OCI-LY3 (cell line): Measurements from ENCODE around the gene RSPH9.

Experiments
- H2AFZ ChIP-seq: fragments of 200-600, 300-600 bp; shearing (Covaris generic); 2 replicates; pipeline ENCODE4 v1.6.0; 2014; ENCODE audit warnings: antibody characterized with exemption, low read depth, low read length
- H3K27ac ChIP-seq: fragments of 200-600, 300-600 bp; sonication (generic); 2 replicates; pipeline ENCODE4 v1.5.1; 2014; ENCODE audit warnings: mild to moderate bottlenecking, low read length, moderate library complexity, mixed read lengths
- H3K27me3 ChIP-seq: fragments of 200-600, 300-600 bp; sonication (generic); 2 replicates; pipeline ENCODE4 v1.6.1; 2014; ENCODE audit warnings: low read depth, low read length, mixed read lengths
- H3K36me3 ChIP-seq: fragments of 200-600, 300-600 bp; sonication (generic); replicated peaks from 2 replicates; pipeline ENCODE3; 2014; ENCODE audit warnings: low read depth, low read length, mixed read lengths
- H3K4me1 ChIP-seq: fragments of 300-600, 200-600 bp; sonication (generic); 2 replicates; pipeline ENCODE4 v1.6.1; 2014; ENCODE audit warnings: low read length, mixed read lengths
- H3K4me2 ChIP-seq: fragments of 200-600, 300-600 bp; sonication (generic); 2 replicates; pipeline ENCODE4 v1.6.1; 2014; ENCODE audit warnings: low read length, mixed read lengths
- H3K4me3 ChIP-seq: fragments of 300-600, 200-600 bp; sonication (generic); 2 replicates; pipeline ENCODE4 v1.5.1; 2014; ENCODE audit warnings: antibody characterized with exemption, mild to moderate bottlenecking, low read length, moderate library complexity
- H3K79me2 ChIP-seq: fragments of 300-600, 200-600 bp; shearing (Covaris generic); 2 replicates; pipeline ENCODE4 v1.6.1; 2014; ENCODE audit warnings: mild to moderate bottlenecking, low read length, mixed read lengths
- H3K9ac ChIP-seq: fragments of 300-600, 200-600 bp; shearing (Covaris generic); 2 replicates; pipeline ENCODE4 v1.6.0; 2014; ENCODE audit warnings: mild to moderate bottlenecking, low read length, moderate library complexity
- H3K9me3 ChIP-seq: fragments of 200-600, 300-600 bp; shearing (Covaris generic); 2 replicates; pipeline ENCODE4 v1.6.1; 2014; ENCODE audit warnings: low read length, mixed read lengths; ENCODE audit not compliant: insufficient read depth
- H4K20me1 ChIP-seq: fragments of 200-600, 300-600 bp; sonication (generic); 2 replicates; pipeline ENCODE4 v1.6.1; 2016; ENCODE audit warnings: low read length, mixed read lengths; ENCODE audit not compliant: insufficient read depth
- EZH2phosphoT487 ChIP-seq: fragments of 200-600 bp; shearing (Covaris generic); IDR thresholded peaks from 2 replicates; pipeline ENCODE4 v1.6.1; 2018; ENCODE audit warnings: antibody characterized with exemption, mixed run types, low read depth
- TF ChIP-seq, protein P1 (sequence below): fragments of 200-600, 300-600 bp; sonication (generic); IDR thresholded peaks from 2 replicates; pipeline ENCODE4 v1.5.1; 2014; ENCODE audit warnings: antibody characterized with exemption, low read length, low read depth

RSPH9 gene

DNA sequence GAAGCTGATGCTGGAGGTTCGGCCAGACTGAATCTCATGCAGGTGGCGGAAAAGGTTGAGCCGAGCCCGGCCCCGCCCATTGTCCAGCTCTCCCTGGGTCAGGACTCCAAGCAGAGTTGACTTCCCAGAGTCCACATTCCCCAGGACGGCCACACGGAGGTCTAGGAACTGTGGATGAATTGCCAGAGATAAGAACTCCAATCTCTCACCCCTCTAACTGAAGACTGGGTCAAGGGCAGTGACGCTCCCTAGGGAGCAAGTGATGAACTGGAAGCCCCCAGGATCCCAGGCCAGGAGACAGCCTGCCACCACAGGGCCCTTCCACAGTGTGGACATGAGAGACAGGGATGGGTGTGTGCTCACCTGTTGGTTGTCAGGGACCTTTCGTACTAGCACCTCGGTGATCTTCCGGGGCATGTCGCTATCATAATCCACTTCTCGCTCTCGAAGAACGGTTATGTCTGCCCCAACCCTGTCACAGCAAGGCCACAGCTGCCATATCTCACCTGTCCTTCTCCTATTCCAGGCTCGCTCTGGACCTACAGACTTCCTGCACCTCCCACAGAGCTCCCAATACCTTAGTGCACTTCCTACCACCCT, 19.3 kb upstream of the RSPH9 start:
- Histone ChIP-seq H2AFZ (no peak overlapping the region), H3K9me3 (no peaks in the 10 kb centered on the region), H3K27me3 (no peaks in the 10 kb centered on the region), H3K4me2 (no peak overlapping the region), H3K9ac (no peak overlapping the region), H3K36me3 (peaks cover 65% of the 10 kb centered on the region), H4K20me1 (no peaks in the 10 kb centered on the region), H3K79me2 (peaks cover 21% of the 10 kb centered on the region), H3K27ac (no peak overlapping the region), H3K4me3 (no peak overlapping the region), H3K4me1 (peaks cover 10% of the 10 kb centered on the region)
- no peak for TF ChIP-seq EZH2phosphoT487
- TF ChIP-seq, protein P1, sequence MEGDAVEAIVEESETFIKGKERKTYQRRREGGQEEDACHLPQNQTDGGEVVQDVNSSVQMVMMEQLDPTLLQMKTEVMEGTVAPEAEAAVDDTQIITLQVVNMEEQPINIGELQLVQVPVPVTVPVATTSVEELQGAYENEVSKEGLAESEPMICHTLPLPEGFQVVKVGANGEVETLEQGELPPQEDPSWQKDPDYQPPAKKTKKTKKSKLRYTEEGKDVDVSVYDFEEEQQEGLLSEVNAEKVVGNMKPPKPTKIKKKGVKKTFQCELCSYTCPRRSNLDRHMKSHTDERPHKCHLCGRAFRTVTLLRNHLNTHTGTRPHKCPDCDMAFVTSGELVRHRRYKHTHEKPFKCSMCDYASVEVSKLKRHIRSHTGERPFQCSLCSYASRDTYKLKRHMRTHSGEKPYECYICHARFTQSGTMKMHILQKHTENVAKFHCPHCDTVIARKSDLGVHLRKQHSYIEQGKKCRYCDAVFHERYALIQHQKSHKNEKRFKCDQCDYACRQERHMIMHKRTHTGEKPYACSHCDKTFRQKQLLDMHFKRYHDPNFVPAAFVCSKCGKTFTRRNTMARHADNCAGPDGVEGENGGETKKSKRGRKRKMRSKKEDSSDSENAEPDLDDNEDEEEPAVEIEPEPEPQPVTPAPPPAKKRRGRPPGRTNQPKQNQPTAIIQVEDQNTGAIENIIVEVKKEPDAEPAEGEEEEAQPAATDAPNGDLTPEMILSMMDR, result no peak

DNA sequence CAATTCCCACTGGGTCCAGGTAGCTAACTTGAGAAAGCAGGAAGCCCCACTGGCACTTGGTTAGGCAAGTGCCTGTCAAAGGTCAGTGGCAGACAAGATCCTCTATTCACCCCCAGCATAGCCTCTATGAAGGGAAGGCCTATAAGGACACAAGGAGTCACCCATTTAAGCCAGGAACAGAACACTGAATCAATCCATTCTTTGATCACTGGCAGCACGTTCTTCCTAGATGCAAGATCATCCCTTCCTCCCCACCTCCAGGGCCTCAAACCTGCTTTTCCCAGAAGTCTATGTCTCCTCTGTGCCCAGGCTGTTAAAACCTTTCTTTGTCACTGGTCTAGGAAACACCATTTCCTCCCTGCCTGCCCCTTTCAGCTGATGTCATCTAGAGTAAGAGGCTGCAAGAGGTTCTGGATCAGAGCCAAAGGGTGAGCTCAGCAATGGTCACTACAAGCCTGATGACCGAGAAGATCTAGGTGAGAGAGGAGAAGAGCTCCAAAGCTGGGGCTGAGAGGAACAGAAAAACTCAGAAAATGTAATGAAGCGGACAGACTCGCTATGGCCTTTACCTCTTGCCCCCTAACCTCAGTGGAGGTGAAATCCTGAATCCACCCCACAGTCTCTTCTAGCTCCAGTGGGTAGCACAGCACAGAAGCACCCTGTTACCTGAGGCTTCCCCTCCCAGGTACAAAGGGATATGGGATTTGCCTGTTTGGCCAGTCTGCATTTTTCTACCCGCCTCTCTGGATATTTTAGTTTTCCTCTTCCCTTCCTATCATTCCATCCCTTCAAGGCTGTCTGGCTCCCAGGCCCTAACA, 17.6 kb upstream of the RSPH9 start:
- Histone ChIP-seq H3K9me3 (no peaks in the 10 kb centered on the region), H3K79me2 (peaks cover 21% of the 10 kb centered on the region), H3K36me3 (peaks cover 48% of the 10 kb centered on the region), H3K4me2 (peak overlapping the region; percentile 14; the same call in 1 of the 2 replicates), H3K27ac (no peak overlapping the region), H4K20me1 (no peaks in the 10 kb centered on the region), H3K4me1 (peaks cover 17% of the 10 kb centered on the region), H3K27me3 (no peaks in the 10 kb centered on the region), H3K4me3 (no peak overlapping the region), H2AFZ (no peak overlapping the region), H3K9ac (no peak overlapping the region)
- no peak for TF ChIP-seq EZH2phosphoT487
- TF ChIP-seq, protein P1, result no peak

DNA sequence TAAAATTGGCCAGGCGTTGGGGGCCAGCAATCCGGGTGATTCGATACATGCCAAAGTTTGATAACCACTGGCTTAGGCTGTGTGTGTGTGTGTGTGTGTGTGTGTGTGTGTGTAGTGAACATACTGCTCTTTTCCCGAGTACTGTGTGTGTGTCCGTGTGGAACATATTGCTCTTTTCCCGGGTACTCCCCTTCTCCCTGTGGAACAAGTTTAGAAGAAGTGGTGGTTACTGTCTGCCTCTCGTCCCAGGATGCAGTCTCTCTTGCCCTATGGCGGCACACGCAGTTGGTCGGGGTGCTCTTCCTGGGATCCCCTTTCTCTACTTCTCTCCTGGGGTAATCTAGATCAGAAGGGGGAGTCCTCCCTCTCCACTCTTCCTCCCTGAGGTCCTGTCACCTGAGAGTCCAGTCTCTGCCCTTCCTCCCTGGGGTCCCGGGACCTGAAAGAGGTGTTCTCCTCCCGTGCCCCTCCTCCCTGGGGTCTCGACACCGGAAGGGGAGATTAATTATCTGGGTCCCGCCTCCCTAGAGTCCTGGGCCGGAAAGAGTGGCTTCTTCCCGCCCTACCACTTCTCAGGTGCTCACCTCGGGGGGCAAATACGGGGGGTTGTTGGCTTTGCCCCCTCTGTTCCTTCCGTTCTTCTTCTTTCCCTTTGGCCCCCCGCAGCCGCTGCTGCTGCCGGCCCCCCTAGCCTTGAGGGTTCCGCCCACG, 16.3 kb upstream of the RSPH9 start:
- Histone ChIP-seq H3K4me3 (peak overlapping the region; percentile 81), H4K20me1 (no peaks in the 10 kb centered on the region), H3K27ac (peak overlapping the region; percentile 66), H3K9ac (peak overlapping the region; percentile 77), H3K27me3 (no peaks in the 10 kb centered on the region), H2AFZ (no peak overlapping the region; the same call in 1 of the 2 replicates), H3K36me3 (peaks cover 38% of the 10 kb centered on the region), H3K4me2 (peak overlapping the region; percentile 59), H3K4me1 (peaks cover 17% of the 10 kb centered on the region), H3K9me3 (no peaks in the 10 kb centered on the region), H3K79me2 (peaks cover 21% of the 10 kb centered on the region)
- TF ChIP-seq, protein P1, result no peak
- TF ChIP-seq EZH2phosphoT487, result no peak

DNA sequence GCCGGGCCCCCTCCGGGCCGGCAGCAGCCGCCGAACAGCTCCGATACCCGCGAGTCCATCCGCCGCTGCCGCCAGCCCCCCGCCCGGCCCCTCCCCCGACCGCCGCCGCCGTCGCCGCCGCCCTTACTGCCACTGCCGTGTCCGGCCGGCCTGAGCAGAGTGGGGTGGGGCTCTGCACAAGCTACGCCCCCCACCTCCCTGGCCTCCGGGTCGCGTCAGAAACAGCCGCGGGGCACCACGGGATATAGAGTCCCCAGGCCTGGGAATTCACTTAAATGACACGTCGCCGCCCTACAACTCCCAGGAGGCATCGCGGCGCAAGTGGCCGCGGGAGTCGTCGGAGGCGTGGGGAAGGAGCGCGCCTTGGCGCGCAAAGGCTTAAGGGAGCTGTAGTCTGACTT, 15.7 kb upstream of the RSPH9 start, which contains the start of gene GTPBP2:
Gene GTPBP2, minus strand, starts transcription at position 161 of the 401 bp plus-strand sequence. Its CDS starts 102 bp downstream, at position 59.
- TF ChIP-seq, protein P1, result no peak
- TF ChIP-seq EZH2phosphoT487, result no peak
- Histone ChIP-seq H3K79me2 (peaks cover 21% of the 10 kb centered on the region), H3K4me3 (peak within 1 kb of the TSS; percentile 81), H3K27me3 (no peaks in the 10 kb centered on the region), H3K4me1 (peaks cover 17% of the 10 kb centered on the region), H3K4me2 (peak within 1 kb of the TSS; percentile 86), H4K20me1 (no peaks in the 10 kb centered on the region), H3K9ac (peak within 1 kb of the TSS; percentile 96), H2AFZ (peak within 1 kb of the TSS; percentile 75), H3K27ac (peak within 1 kb of the TSS; percentile 89), H3K36me3 (peaks cover 33% of the 10 kb centered on the region), H3K9me3 (no peaks in the 10 kb centered on the region)
